Ovary (tissue), 9 donors: Measurements from ENCODE around the gene TNFRSF11A. TPM values are rescaled to one million over a fixed set of nuclear protein-coding genes. Genes with fewer than 3 reads are reported as not detected.

ENCODE experiments used
- DNase-seq, 5 donors: peaks; one replicate each; pipeline ENCODE4 v3.0.0-alpha.2; 2019 to 2020
- H3K27ac ChIP-seq, 2 donors: fragments of 200-600 bp; one replicate each; pipeline versions ENCODE4 v1.5.1 to v1.8.0; 2019 to 2022
- H3K27me3 ChIP-seq: fragments of 200-600 bp; one replicate; pipeline ENCODE4 v1.8.0; 2022
- H3K36me3 ChIP-seq: fragments of 200-600 bp; sonication (generic); one replicate; pipeline ENCODE4 v1.5.1; 2019
- H3K4me1 ChIP-seq: one replicate; pipeline ENCODE4 v1.8.1; 2013; ENCODE audit warnings: mild to moderate bottlenecking, moderate library complexity; ENCODE audit not compliant: insufficient read depth
- H3K4me3 ChIP-seq: fragments of 200-600 bp; sonication (generic); one replicate; pipeline ENCODE4 v1.5.1; 2017
- H3K9me3 ChIP-seq, 2 donors: fragments of 200-600 bp in 1 of 2; sonication (generic) in 1 of 2; one replicate each; pipeline versions ENCODE4 v1.5.1 to v1.8.1; 2013 to 2019; ENCODE audit warnings: mild to moderate bottlenecking in 1 of 2, moderate library complexity in 1 of 2
- EP300 ChIP-seq: sonication (generic); formaldehyde crosslinking; IDR thresholded peaks from one replicate; pipeline ENCODE4 v1.6.1; 2017; ENCODE audit warnings: antibody characterized with exemption
- POLR2A ChIP-seq: fragments of 450-650 bp; IDR thresholded peaks from one replicate; pipeline ENCODE4 v1.6.1; 2017; ENCODE audit warnings: antibody characterized with exemption, mild to moderate bottlenecking, moderate library complexity
- WGBS, 3 donors: extraction: QIAGEN DNeasy Blood & Tissue Kit in 1 of 3; methylation state at CpG; one replicate each; pipeline versions ENCODE4 v1.1.5 to v1.1.7; 2013 to 2017; 5-methylcytosine and 5-hydroxymethylcytosine counted together
- intact Hi-C, 4 donors: fragments of 100-400 bp; cut with DNase I; formaldehyde crosslinking; loops; one replicate each; pipeline versions ENCODE4 v1.11.0 to v1.15.1; 2022 to 2023
- polyA plus RNA-seq, 2 donors: library from polyadenylated mRNA; stranded (reverse); fragments of 200-250 nt in 1 of 2; fragments of 350-450 nt in 1 of 2; fragmentation: Illumina TruSeq in 1 of 2; extraction: RNeasy Lipid Tissue Mini Kit (QIAGEN cat#74804) in 1 of 2; gene quantifications; one replicate each; pipeline ENCODE4 v1.2.3, GENCODE V29; 2013 to 2014
- total RNA-seq, 7 donors: library from RNA; depleted of rRNA in 2 of 7; stranded (reverse); fragments of >200 nt in 2 of 7; fragmentation: NEBNext Ultra II Directional in 3 of 7; extraction: Animal tissue kit (Norgen Biotek cat#: 25700) in 3 of 7; gene quantifications; one replicate each; pipeline versions ENCODE4 v1.1.0 to v1.2.4, GENCODE V29; 2016 to 2023
- TF ChIP-seq, protein P1 (sequence below), 3 donors: fragments of 450-650 bp in 2 of 3; fragments of 200-600 bp in 1 of 3; IDR thresholded peaks; one replicate each; pipeline versions ENCODE4 v1.5.1 to v1.8.0; 2016 to 2022; ENCODE audit warnings: antibody characterized with exemption in 3 of 3, mild to moderate bottlenecking in 1 of 3
- donor health status: DM: no; HTN: no; CAD: no; lungs with moderate emphysema.
- donor health status: DM: no; HTN: no; CAD: no.
- donor health status: Bipolar disorder and iron deficiency.
- donor health status: DM: yes; HTN: yes; CAD: no.
- donor health status: DM: no; HTN: no; CAD: no.
- donor health status: DM: yes; HTN: yes; CAD: no.

The TNFRSF11A gene
- total and polyA plus RNA-seq, 9 donors: 0.70 to 9.2 (median 1.8) TPM

DNA sequence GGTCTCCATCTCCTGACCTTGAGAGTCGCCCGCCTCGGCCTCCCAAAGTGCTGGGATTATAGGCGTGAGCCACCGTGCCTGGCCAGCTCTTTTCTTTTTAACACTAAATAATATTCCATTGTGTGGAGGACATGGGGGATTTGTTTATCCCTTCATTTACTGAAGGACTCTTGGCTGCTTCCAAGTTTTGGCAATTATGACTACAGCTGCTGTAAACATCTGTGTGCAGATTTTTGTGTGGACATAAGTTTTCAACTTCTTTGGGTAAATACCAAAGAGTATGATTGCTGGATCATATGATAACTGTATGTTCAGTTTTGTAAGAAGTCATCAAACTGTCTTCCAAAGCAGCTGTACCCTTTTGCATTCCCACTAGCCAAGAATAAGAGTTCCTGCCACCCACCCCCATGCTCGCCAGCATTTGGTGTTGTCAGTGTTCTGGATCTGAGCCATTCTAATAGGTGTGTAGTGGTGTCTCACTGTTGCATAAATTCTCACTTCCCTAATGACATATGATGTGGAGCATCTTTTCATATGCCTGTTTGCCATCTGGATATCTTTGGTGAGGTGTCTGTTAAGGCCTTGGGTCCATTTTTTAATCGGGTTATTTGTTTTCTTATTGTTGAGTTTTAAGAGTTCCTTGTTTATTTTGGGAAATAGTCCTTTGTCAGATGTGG is 52.2 kb downstream of the TNFRSF11A start:
- TF ChIP-seq POLR2A (no peak), EP300 (no peak)
- TF ChIP-seq, protein P1, sequence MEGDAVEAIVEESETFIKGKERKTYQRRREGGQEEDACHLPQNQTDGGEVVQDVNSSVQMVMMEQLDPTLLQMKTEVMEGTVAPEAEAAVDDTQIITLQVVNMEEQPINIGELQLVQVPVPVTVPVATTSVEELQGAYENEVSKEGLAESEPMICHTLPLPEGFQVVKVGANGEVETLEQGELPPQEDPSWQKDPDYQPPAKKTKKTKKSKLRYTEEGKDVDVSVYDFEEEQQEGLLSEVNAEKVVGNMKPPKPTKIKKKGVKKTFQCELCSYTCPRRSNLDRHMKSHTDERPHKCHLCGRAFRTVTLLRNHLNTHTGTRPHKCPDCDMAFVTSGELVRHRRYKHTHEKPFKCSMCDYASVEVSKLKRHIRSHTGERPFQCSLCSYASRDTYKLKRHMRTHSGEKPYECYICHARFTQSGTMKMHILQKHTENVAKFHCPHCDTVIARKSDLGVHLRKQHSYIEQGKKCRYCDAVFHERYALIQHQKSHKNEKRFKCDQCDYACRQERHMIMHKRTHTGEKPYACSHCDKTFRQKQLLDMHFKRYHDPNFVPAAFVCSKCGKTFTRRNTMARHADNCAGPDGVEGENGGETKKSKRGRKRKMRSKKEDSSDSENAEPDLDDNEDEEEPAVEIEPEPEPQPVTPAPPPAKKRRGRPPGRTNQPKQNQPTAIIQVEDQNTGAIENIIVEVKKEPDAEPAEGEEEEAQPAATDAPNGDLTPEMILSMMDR (IDR thresholded peaks at IDR 0.05): no peak
- no peak for DNase-seq

DNA sequence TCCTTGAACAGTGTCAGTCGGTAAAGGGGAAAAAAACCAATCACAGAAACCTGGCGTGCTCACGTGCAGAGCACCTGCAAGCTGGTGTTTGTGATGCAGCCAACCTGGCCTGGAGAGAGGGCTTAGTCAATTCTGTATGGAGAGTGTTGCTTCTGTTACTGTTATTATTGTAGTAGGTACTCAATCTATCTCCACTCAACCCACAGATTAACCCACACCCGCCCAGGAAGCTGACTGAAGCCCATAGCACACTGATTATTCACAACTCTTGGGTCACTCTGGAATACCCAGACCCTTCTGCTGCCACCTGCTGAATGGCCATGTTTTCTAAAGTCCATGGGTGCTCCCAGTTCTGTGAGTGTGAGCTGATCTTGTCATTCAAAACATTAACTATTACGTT is 53.9 kb downstream of the TNFRSF11A start:
- TF ChIP-seq, protein P1 (IDR thresholded peaks at IDR 0.05): no peak
- TF ChIP-seq EP300: no peak
- TF ChIP-seq POLR2A: no peak
- Histone ChIP-seq H3K27me3 (no peaks in the 10 kb centered on the region), H3K36me3 (no peaks in the 10 kb centered on the region), H3K4me3 (no peak overlapping the region), H3K4me1 (no peaks in the 10 kb centered on the region), H3K27ac (no peak overlapping the region), H3K9me3 (no peaks in the 10 kb centered on the region)
- intact Hi-C loops: no loop called here
- no peak for DNase-seq
- 85 to 91% (median 87%) methylated on average over 5 of the region's 5 CpGs for WGBS, 3 donors

More for the DNA sequence above, 52.2 kb downstream of the TNFRSF11A start:
- H3K9me3 ChIP-seq: no peaks in the 10 kb centered on the region
- no peaks in the 10 kb centered on the region for H3K36me3 ChIP-seq
- 55 to 78% (median 61%) methylated on average over 7 of the region's 7 CpGs for WGBS, 3 donors
- intact Hi-C loops: no loop called here
- H3K27me3 ChIP-seq: no peaks in the 10 kb centered on the region
- H3K4me3 ChIP-seq: no peak overlapping the region
- H3K4me1 ChIP-seq: no peaks in the 10 kb centered on the region
- H3K27ac ChIP-seq: no peak overlapping the region

DNA sequence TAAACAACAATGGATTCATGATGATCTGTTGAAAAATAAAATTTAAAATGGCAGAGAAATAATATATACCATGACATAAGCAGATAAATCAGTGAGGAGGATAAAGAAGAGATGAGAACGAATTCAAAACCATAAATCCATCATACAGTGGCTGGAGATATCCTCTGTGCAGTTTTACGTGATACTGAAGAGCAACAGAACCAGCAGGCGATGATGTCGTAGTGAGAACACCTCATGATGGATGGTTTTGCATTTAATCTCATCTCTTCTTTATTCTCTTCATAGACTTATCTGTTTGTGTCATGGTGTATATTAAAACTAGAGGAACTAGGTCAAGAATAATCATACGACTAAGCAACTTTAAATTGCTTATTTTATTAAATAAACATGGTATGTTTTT is 56.3 kb downstream of the TNFRSF11A start:
- intact Hi-C loops: no loop called here
- Histone ChIP-seq H3K9me3 (no peaks in the 10 kb centered on the region), H3K4me3 (no peak overlapping the region), H3K27me3 (no peaks in the 10 kb centered on the region), H3K36me3 (no peaks in the 10 kb centered on the region), H3K27ac (no peak overlapping the region), H3K4me1 (no peaks in the 10 kb centered on the region)
- no peak for TF ChIP-seq POLR2A
- TF ChIP-seq, protein P1 (IDR thresholded peaks at IDR 0.05): no peak
- TF ChIP-seq EP300: no peak
- WGBS, 3 donors: 63 to 68% (median 66%) methylated on average over 5 of the region's 5 CpGs
- no peak for DNase-seq

DNA sequence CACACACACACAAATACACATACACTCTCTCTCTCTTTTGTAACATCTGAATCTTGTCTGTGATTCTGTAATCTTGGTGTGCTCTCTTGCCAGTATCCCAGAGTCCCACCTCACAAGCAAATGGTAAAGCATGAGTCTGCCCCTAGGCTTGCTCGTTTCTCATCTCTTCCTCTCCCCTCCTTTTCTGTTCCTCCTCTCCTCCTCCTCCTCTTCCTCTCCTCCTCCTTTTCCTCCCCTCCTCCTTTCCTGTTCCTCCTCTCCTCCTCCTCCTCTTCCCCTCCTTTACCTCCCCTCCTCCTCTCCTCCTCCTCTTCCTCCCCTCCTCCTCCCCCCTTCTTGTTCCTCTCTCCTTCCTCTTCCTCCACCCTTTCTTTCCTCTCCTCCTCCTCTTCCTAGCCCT is 59.0 kb downstream of the TNFRSF11A start:
- 9 to 33% (median 21%) methylated on average over 1 of the region's 1 CpG for WGBS, 3 donors
- TF ChIP-seq POLR2A: no peak
- TF ChIP-seq, protein P1 (IDR thresholded peaks at IDR 0.05): no peak
- no peak for TF ChIP-seq EP300
- no peak overlapping the region for H3K4me3 ChIP-seq

More for the DNA sequence above, 59.0 kb downstream of the TNFRSF11A start:
- Histone ChIP-seq H3K9me3 (no peaks in the 10 kb centered on the region), H3K27ac (no peak overlapping the region), H3K4me1 (no peaks in the 10 kb centered on the region), H3K27me3 (no peaks in the 10 kb centered on the region), H3K36me3 (no peaks in the 10 kb centered on the region)
- intact Hi-C loops: no loop called here
- DNase-seq: no peak
